ENCODE data around the gene JPH4.

Gene JPH4

GRCh38 chr14:23579311-23579630 is 681 bp upstream of the JPH4 start:
- DNase-seq (ENCODE audit: low spot score), result no peak

GRCh38 chr14:23577710-23578392 is 739 bp downstream of the JPH4 start:
- no peak for DNase-seq (ENCODE audit: low spot score)

- no peak for DNase-seq (ENCODE audit: low spot score)
These were observed 1.4 kb downstream of the JPH4 start for GRCh38 chr14:23577004-23577681.

- DNase-seq (ENCODE audit: low spot score), result peak; percentile 78
These were observed 5.1 kb downstream of the JPH4 start for GRCh38 chr14:23573384-23574015.

- DNase-seq (ENCODE audit: low spot score), result no peak
These were observed 5.8 kb downstream of the JPH4 start for GRCh38 chr14:23572836-23573235.

- no peak for DNase-seq (ENCODE audit: low spot score)
These were observed 6.1 kb downstream of the JPH4 start for GRCh38 chr14:23572524-23572828.

- DNase-seq (ENCODE audit: low spot score), result no peak
These were observed 6.7 kb downstream of the JPH4 start for GRCh38 chr14:23571701-23572523.

- DNase-seq (ENCODE audit: low spot score), result peak; percentile 1
These were observed 7.6 kb downstream of the JPH4 start for GRCh38 chr14:23570806-23571483.

- peak; percentile 90 for DNase-seq (ENCODE audit: low spot score)
These were observed 9.0 kb downstream of the JPH4 start for GRCh38 chr14:23569443-23570151.

- DNase-seq (ENCODE audit: low spot score), result peak; percentile 52
These were observed 9.8 kb downstream of the JPH4 start for GRCh38 chr14:23568600-23569331.

GRCh38 chr14:23568021-23568599 is 10.5 kb downstream of the JPH4 start:
- peak; percentile 4 for DNase-seq (ENCODE audit: low spot score)

GRCh38 chr14:23567186-23568020 is 11.2 kb downstream of the JPH4 start, which contains the start of gene AP1G2:
Gene AP1G2 (minus strand): TSS chr14:23567791. CDS start chr14:23567314, 477 bp downstream.
- peak; percentile 74 for DNase-seq (ENCODE audit: low spot score)

GRCh38 chr14:23566778-23567185 is 11.8 kb downstream of the JPH4 start:
- no peak for DNase-seq (ENCODE audit: low spot score)

GRCh38 chr14:23566112-23566777 is 12.3 kb downstream of the JPH4 start:
- DNase-seq (ENCODE audit: low spot score), result no peak

GRCh38 chr14:23565626-23566025 is 13.0 kb downstream of the JPH4 start:
- DNase-seq (ENCODE audit: low spot score), result no peak

GRCh38 chr14:23564876-23565275 is 13.7 kb downstream of the JPH4 start:
- DNase-seq (ENCODE audit: low spot score), result no peak

GRCh38 chr14:23564181-23564812 is 14.3 kb downstream of the JPH4 start:
- DNase-seq (ENCODE audit: low spot score), result no peak

GRCh38 chr14:23563473-23564180 is 15.0 kb downstream of the JPH4 start:
- DNase-seq (ENCODE audit: low spot score), result no peak

All from Ammon's horn (tissue), 1 donor.